SK-N-SH (cell line): ENCODE measurements around the gene MTUS2.

Experiments
- GABPA ChIP-seq: IDR thresholded peaks from 2 replicates; pipeline ENCODE4 v1.4.0; 2012; ENCODE audit warnings: low read depth, mild to moderate bottlenecking
- NRF1 ChIP-seq: IDR thresholded peaks from 2 replicates; pipeline ENCODE4 v1.6.1; 2012; ENCODE audit warnings: low read depth, mild to moderate bottlenecking, low read length
- POLR2AphosphoS5 ChIP-seq: IDR thresholded peaks from 2 replicates; pipeline ENCODE4 v1.6.1; 2012; ENCODE audit warnings: low read depth, low read length
- SIN3A ChIP-seq: IDR thresholded peaks from 2 replicates; pipeline ENCODE4 v1.6.1; 2012; ENCODE audit warnings: low read depth, mild to moderate bottlenecking, low read length, moderate library complexity, borderline replicate concordance
- YY1 ChIP-seq: IDR thresholded peaks from 2 replicates; pipeline ENCODE4 v1.4.0; 2012; ENCODE audit warnings: low read depth, mild to moderate bottlenecking
- TF ChIP-seq, protein P1 (sequence below): fragments of 200-600 bp; sonication (generic); IDR thresholded peaks from 2 replicates; pipeline ENCODE4 v1.6.1; 2017; ENCODE audit warnings: antibody characterized with exemption, mild to moderate bottlenecking, moderate library complexity
- TF ChIP-seq, protein P2 (sequence below): IDR thresholded peaks from 2 replicates; pipeline ENCODE4 v1.6.1; 2012; ENCODE audit warnings: mild to moderate bottlenecking, low read depth, low read length, moderate library complexity
- TF ChIP-seq, protein P3 (sequence below): IDR thresholded peaks from 2 replicates; pipeline ENCODE4 v1.4.0; 2012; ENCODE audit warnings: low read depth

DNA sequence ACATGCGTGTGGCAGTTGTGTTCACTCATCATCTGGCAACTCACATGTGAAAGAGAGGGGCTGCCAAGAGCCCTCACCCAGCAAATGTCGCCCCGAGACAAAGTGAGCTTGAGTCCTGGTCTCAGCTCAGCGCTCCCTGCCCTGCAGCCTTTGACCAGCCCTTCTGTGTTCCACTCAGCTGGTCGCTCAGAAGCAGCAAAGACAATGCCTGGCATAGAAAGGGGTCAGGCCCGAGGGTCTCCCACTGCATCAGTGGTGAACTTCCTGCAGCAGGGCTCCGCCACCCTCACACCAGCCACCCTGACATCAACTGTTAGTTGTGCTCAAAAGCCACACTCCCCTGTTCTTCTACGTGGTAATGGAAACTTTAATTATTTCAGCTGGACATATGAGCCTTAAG lies 707.4 kb downstream of the MTUS2 start:
- TF ChIP-seq, protein P1, sequence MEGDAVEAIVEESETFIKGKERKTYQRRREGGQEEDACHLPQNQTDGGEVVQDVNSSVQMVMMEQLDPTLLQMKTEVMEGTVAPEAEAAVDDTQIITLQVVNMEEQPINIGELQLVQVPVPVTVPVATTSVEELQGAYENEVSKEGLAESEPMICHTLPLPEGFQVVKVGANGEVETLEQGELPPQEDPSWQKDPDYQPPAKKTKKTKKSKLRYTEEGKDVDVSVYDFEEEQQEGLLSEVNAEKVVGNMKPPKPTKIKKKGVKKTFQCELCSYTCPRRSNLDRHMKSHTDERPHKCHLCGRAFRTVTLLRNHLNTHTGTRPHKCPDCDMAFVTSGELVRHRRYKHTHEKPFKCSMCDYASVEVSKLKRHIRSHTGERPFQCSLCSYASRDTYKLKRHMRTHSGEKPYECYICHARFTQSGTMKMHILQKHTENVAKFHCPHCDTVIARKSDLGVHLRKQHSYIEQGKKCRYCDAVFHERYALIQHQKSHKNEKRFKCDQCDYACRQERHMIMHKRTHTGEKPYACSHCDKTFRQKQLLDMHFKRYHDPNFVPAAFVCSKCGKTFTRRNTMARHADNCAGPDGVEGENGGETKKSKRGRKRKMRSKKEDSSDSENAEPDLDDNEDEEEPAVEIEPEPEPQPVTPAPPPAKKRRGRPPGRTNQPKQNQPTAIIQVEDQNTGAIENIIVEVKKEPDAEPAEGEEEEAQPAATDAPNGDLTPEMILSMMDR: no peak
- TF ChIP-seq YY1: no peak
- TF ChIP-seq GABPA: no peak
- TF ChIP-seq, protein P2, sequence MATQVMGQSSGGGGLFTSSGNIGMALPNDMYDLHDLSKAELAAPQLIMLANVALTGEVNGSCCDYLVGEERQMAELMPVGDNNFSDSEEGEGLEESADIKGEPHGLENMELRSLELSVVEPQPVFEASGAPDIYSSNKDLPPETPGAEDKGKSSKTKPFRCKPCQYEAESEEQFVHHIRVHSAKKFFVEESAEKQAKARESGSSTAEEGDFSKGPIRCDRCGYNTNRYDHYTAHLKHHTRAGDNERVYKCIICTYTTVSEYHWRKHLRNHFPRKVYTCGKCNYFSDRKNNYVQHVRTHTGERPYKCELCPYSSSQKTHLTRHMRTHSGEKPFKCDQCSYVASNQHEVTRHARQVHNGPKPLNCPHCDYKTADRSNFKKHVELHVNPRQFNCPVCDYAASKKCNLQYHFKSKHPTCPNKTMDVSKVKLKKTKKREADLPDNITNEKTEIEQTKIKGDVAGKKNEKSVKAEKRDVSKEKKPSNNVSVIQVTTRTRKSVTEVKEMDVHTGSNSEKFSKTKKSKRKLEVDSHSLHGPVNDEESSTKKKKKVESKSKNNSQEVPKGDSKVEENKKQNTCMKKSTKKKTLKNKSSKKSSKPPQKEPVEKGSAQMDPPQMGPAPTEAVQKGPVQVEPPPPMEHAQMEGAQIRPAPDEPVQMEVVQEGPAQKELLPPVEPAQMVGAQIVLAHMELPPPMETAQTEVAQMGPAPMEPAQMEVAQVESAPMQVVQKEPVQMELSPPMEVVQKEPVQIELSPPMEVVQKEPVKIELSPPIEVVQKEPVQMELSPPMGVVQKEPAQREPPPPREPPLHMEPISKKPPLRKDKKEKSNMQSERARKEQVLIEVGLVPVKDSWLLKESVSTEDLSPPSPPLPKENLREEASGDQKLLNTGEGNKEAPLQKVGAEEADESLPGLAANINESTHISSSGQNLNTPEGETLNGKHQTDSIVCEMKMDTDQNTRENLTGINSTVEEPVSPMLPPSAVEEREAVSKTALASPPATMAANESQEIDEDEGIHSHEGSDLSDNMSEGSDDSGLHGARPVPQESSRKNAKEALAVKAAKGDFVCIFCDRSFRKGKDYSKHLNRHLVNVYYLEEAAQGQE: no peak
- no peak for TF ChIP-seq NRF1
- no peak for TF ChIP-seq SIN3A
- TF ChIP-seq, protein P3, sequence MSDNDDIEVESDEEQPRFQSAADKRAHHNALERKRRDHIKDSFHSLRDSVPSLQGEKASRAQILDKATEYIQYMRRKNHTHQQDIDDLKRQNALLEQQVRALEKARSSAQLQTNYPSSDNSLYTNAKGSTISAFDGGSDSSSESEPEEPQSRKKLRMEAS: no peak
- no peak for TF ChIP-seq POLR2AphosphoS5
